Activated CD8-positive, alpha-beta memory T cell treated with anti-CD3 and anti-CD28 coated beads, Interleukin-2, amount 50 U/mL, for 1 hour (primary cell): Measurements from ENCODE around the gene ACTN2.
A peak's percentile ranks its signal among the peaks of the same experiment; 100 is the strongest.

Experiments used
- DNase-seq: peaks from one replicate; pipeline ENCODE4 v3.0.0-alpha.2; 2020; ENCODE audit errors: extremely low read depth

The ACTN2 gene

GRCh38 chr1:236774926-236775325 is 88.6 kb downstream of the ACTN2 start:
- DNase-seq, result no peak

- DNase-seq, result no peak
These were observed 93.0 kb downstream of the ACTN2 start for GRCh38 chr1:236779312-236779711.

- no peak for DNase-seq
These were observed 99.2 kb downstream of the ACTN2 start for GRCh38 chr1:236785477-236785876.

GRCh38 chr1:236786453-236786852 is 100.2 kb downstream of the ACTN2 start:
- DNase-seq, result no peak

GRCh38 chr1:236794585-236795034 is 108.3 kb downstream of the ACTN2 start:
- no peak for DNase-seq

- peak; percentile 86 for DNase-seq
These were observed 108.9 kb downstream of the ACTN2 start, which contains the start of gene MTR for GRCh38 chr1:236795035-236795756. MTR (plus strand) TSS chr1:236795292; CDS start chr1:236795704, 412 bp downstream.

GRCh38 chr1:236795757-236796667 is 109.7 kb downstream of the ACTN2 start:
- peak; percentile 45 for DNase-seq

- no peak for DNase-seq
These were observed 112.7 kb downstream of the ACTN2 start for GRCh38 chr1:236799001-236799400.

GRCh38 chr1:236800002-236800620 is 113.8 kb downstream of the ACTN2 start:
- DNase-seq, result no peak

GRCh38 chr1:236800623-236801022 is 114.3 kb downstream of the ACTN2 start:
- DNase-seq, result no peak

GRCh38 chr1:236802264-236802663 is 116.0 kb downstream of the ACTN2 start:
- no peak for DNase-seq

- DNase-seq, result no peak
These were observed 120.3 kb downstream of the ACTN2 start for GRCh38 chr1:236806634-236807033.

- no peak for DNase-seq
These were observed 121.7 kb downstream of the ACTN2 start for GRCh38 chr1:236808005-236808404.

- no peak for DNase-seq
These were observed 122.3 kb downstream of the ACTN2 start for GRCh38 chr1:236808564-236809130.

- no peak for DNase-seq
These were observed 122.8 kb downstream of the ACTN2 start for GRCh38 chr1:236809148-236809547.

- no peak for DNase-seq
These were observed 123.7 kb downstream of the ACTN2 start for GRCh38 chr1:236810018-236810417.

- DNase-seq, result no peak
These were observed 126.2 kb downstream of the ACTN2 start for GRCh38 chr1:236812334-236813030.
